Esophagus squamous epithelium (tissue), 4 donors: Measurements from ENCODE around the gene PPP2R5B.

ENCODE experiments used
- POLR2A ChIP-seq, 4 donors: fragments of 450-650 bp; IDR thresholded peaks; one replicate each; pipeline ENCODE4 v1.6.1; 2017; ENCODE audit warnings: antibody characterized with exemption in 4 of 4, mild to moderate bottlenecking in 4 of 4, moderate library complexity in 3 of 4
- TF ChIP-seq, protein P1 (sequence below), 6 experiments: fragments of 450-650 bp in 4 of 6; fragments of 200-600 bp in 2 of 6; sonication (generic) in 2 of 6; IDR thresholded peaks; one replicate each; pipeline ENCODE4 v1.5.1; 2016 to 2019; ENCODE audit warnings: antibody characterized with exemption in 6 of 6, mild to moderate bottlenecking in 4 of 6, moderate library complexity in 4 of 6

DNA sequence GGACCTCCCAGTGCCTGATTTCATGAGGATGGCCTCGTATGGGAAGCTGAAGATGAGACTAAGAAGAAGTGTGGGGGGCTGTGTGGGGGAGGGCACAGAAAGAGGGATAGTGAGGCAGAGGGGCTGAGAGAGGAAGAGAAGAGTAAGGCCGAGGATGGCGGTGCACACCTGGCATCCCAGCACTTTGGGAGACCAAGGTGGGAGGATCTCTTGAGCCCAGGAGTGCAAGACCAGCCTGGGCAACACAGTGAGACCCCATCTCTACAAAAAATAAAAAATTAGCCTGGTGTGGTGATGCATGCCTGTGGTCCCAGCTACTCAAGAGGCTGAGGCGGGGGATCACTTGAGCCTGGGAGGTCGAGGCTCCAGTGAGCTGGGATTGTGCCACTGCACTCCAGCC lies 32.6 kb upstream of the PPP2R5B start:
- TF ChIP-seq POLR2A (IDR thresholded peaks at IDR 0.05): no peak
- TF ChIP-seq, protein P1, sequence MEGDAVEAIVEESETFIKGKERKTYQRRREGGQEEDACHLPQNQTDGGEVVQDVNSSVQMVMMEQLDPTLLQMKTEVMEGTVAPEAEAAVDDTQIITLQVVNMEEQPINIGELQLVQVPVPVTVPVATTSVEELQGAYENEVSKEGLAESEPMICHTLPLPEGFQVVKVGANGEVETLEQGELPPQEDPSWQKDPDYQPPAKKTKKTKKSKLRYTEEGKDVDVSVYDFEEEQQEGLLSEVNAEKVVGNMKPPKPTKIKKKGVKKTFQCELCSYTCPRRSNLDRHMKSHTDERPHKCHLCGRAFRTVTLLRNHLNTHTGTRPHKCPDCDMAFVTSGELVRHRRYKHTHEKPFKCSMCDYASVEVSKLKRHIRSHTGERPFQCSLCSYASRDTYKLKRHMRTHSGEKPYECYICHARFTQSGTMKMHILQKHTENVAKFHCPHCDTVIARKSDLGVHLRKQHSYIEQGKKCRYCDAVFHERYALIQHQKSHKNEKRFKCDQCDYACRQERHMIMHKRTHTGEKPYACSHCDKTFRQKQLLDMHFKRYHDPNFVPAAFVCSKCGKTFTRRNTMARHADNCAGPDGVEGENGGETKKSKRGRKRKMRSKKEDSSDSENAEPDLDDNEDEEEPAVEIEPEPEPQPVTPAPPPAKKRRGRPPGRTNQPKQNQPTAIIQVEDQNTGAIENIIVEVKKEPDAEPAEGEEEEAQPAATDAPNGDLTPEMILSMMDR (IDR thresholded peaks at IDR 0.05): no peak
